IPS-18c (cell line): ENCODE results near the gene TACC3.

Experiments
- H3K4me3 ChIP-seq: 2 replicates; pipeline ENCODE4 v1.7.0; 2013; ENCODE audit warnings: low read depth, mild to moderate bottlenecking, low read length, moderate library complexity; ENCODE audit not compliant: insufficient read depth
- H3K9me3 ChIP-seq: one replicate; pipeline ENCODE4 v1.6.1; 2013; ENCODE audit warnings: mild to moderate bottlenecking, low read length, moderate library complexity; ENCODE audit not compliant: control insufficient read depth, insufficient read depth

TACC3 gene

GRCh38 chr4:1721003-1721665 is at the start of gene TACC3, which contains the start of gene TMEM129:
TACC3 (plus strand) TSS chr4:1721521; CDS start chr4:1723422, 1,901 bp downstream.
TMEM129 (minus strand) TSS chr4:1721323; CDS start chr4:1720837, 486 bp downstream.
- H3K4me3 ChIP-seq: peak within 1 kb of the TSS; percentile 95

GRCh38 chr4:1673671-1674070 is 47.6 kb upstream of the TACC3 start:
- Histone ChIP-seq H3K4me3 (no peak overlapping the region), H3K9me3 (no peaks in the 10 kb centered on the region)

More at GRCh38 chr4:1721003-1721665, at the start of gene TACC3, which contains the start of gene TMEM129:
- H3K9me3 ChIP-seq: no peaks in the 10 kb centered on the region

- no peaks in the 10 kb centered on the region for H3K9me3 ChIP-seq
- H3K4me3 ChIP-seq: no peak overlapping the region
These were observed 46.6 kb upstream of the TACC3 start for GRCh38 chr4:1674682-1675081.

- no peaks in the 10 kb centered on the region for H3K9me3 ChIP-seq
- no peak overlapping the region for H3K4me3 ChIP-seq
These were observed 46.1 kb upstream of the TACC3 start for GRCh38 chr4:1675136-1675801.

GRCh38 chr4:1675802-1676137 is 45.6 kb upstream of the TACC3 start:
- H3K9me3 ChIP-seq: no peaks in the 10 kb centered on the region
- H3K4me3 ChIP-seq: no peak overlapping the region

GRCh38 chr4:1676605-1677525 is 44.5 kb upstream of the TACC3 start:
- Histone ChIP-seq H3K4me3 (no peak overlapping the region), H3K9me3 (no peaks in the 10 kb centered on the region)

- Histone ChIP-seq H3K4me3 (no peak overlapping the region), H3K9me3 (peaks cover 2% of the 10 kb centered on the region)
These were observed 43.1 kb upstream of the TACC3 start for GRCh38 chr4:1678244-1678643.

- peak overlapping the region; percentile 73; the same call in 1 of the 2 replicates for H3K4me3 ChIP-seq
- H3K9me3 ChIP-seq: peaks cover 4% of the 10 kb centered on the region
These were observed 38.5 kb upstream of the TACC3 start for GRCh38 chr4:1682860-1683259.

GRCh38 chr4:1683261-1683735 is 38.0 kb upstream of the TACC3 start:
- Histone ChIP-seq H3K4me3 (peak overlapping the region; percentile 73), H3K9me3 (peaks cover 4% of the 10 kb centered on the region)

GRCh38 chr4:1683736-1684505 is 37.4 kb upstream of the TACC3 start, which contains the start of gene FAM53A:
FAM53A (minus strand) TSS chr4:1684313; CDS start chr4:1668741, 15,572 bp downstream.
- H3K9me3 ChIP-seq: peaks cover 4% of the 10 kb centered on the region
- H3K4me3 ChIP-seq: peak within 1 kb of the TSS; percentile 73

- peak overlapping the region; percentile 34; the same call in 1 of the 2 replicates for H3K4me3 ChIP-seq
- H3K9me3 ChIP-seq: peaks cover 4% of the 10 kb centered on the region
These were observed 36.7 kb upstream of the TACC3 start for GRCh38 chr4:1684506-1685234.

GRCh38 chr4:1685235-1686150 is 35.8 kb upstream of the TACC3 start:
- Histone ChIP-seq H3K4me3 (no peak overlapping the region), H3K9me3 (peaks cover 4% of the 10 kb centered on the region)

GRCh38 chr4:1686440-1687036 is 34.8 kb upstream of the TACC3 start:
- Histone ChIP-seq H3K4me3 (no peak overlapping the region), H3K9me3 (peaks cover 4% of the 10 kb centered on the region)

- Histone ChIP-seq H3K9me3 (no peaks in the 10 kb centered on the region), H3K4me3 (no peak overlapping the region)
These were observed 30.6 kb upstream of the TACC3 start for GRCh38 chr4:1690698-1691097.
